Stimulated activated CD4-positive, alpha-beta T cell treated with anti-CD3 and anti-CD28 coated beads, Interleukin-1b, Interleukin-23, amount 100 ng/mL, for 4 hours (primary cell): ENCODE measurements around the gene CSRP3.

Source experiments
- DNase-seq, 2 donors: peaks; one replicate each; pipeline ENCODE4 v3.0.0-alpha.2; 2020; ENCODE audit warnings: low read depth in 2 of 2

CSRP3 gene

DNA sequence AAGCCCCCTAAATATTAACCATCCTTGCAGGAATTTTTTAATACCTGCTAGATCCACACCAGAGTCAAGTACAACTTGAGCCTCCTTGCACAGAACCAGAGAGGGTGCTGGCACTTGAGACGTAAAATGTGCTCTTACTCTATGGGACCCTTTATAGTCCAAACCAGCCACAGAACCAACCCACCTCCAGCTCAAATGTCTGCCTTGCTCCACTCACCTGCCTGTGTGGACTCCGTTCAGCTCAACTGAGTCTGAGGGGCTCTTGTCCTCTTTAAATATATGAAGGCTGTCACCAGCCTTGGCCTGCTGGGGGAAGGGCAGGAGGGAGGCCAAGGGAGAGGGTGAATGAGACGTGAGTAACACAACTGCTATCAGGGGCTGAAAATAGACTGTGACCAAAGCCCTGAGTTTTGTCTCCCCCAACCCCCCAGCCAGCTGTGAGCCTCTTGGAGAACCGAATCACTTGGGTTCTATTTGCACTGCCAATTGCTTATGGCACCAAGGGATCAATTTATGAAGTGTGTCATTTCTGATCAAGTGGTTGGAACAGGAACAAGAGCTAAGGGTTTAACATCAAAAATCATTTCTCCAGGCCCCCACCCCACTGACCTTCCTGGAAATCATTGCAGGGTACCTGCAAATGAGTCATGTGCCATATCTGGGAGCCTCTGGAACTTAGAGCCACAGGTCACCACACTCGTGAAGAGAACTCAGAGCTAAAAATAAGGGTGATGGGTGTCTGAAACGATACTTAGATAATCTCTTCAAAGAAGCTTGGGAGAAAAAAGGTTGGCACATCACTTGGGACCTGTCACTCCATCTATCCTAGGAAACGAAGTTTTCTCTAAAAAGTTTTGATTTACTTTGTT is at the start of gene CSRP3:
TSS of gene CSRP3 (minus strand) at position 247 of the 869 bp plus-strand sequence. CDS start 9,535 bp downstream, outside the sequence.
- no peak for DNase-seq

DNA sequence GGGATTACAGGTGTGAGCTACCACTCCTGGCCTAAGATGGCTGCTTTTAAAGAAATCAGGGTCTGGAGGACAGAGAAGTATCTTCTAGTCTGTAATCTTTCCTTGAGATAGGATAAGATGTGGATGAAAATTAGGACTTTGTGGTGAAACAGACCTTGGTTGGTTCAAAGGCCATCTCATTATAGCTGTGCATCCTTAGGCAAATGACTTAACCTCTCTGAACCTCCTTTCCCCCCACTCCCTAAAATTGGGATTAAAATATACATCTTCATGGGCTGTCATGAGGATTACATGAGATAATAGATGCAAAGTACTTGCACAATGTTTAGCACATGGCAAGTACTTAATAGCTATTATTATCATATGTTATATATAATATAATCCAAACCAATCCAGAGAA is 49.8 kb upstream of the CSRP3 start:
- DNase-seq: no peak

DNA sequence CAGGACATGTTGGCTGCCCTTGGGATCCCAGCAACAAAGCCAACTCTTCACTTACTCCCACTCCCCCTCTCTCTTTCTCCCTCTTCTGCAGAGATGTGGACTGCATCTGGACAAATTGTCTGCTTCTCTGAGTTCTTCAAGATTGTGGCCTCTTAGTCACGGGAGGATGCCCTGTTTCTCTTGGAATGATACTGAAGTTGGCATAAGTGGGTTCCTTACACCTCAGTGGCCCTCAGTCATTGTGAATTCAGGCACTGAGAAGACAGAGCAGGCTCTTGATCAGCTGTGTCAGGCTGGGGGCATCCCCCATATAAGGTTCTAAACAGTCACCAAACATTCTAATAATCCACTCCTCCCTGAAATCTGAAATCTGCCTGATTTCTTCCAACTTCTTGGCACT is 45.0 kb upstream of the CSRP3 start:
- no peak for DNase-seq

DNA sequence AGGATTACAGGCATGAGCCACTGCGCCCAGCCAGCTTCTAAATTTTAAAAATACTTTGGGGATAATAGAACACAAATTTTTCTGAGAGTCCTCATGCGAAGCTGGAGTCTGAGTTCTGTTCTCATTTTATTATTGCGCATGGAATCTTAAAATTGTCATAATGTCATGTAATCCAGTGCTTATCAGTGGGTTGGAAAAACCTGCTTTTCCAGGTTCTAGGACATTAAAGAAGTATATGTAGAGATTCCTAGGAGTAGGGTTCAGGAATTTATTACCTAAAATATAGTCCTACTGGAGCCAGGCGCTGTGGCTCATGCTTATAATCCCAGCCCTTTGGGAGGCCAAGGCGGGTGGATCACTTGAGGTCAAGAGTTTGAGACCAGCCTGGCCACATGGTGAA is 43.6 kb upstream of the CSRP3 start:
- no peak for DNase-seq

DNA sequence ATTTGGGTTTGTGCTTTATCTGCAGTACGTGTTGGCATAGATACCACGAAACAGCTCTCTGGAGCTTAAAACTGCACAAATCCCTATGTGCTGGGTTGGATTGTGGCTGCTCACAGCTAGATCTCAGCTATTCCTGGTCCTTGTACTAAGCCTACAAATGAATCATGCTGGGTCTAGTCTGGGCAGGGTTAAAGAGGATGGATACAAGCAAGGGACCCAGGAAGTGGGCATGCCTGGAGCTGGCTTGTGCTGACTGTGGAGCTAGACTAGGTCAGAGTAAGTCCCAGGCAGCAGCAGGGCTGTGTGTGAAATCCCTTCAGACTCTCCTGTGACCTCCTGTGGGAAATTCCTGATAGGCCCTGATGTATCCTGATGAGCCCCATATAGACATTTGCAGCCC is 42.8 kb upstream of the CSRP3 start:
- no peak for DNase-seq

DNA sequence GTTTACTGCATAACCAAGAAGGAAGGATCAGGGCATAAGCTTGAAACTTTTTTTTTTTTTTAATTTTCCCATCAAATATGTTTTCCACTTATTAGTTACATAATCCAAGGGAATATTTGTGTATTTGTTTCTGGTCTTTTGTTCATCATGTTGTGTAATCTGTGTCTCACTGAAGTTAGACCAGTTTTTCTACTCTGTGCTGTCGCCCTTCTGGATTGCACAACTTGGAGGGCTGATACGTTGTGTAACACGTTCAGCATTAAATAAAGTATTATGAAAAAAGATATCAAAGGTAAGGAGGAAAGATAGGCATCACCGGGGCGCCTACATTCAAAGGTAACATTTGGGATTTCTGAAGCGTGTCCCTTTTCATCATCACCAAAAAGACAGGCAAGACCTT is 42.3 kb upstream of the CSRP3 start:
- DNase-seq: no peak

DNA sequence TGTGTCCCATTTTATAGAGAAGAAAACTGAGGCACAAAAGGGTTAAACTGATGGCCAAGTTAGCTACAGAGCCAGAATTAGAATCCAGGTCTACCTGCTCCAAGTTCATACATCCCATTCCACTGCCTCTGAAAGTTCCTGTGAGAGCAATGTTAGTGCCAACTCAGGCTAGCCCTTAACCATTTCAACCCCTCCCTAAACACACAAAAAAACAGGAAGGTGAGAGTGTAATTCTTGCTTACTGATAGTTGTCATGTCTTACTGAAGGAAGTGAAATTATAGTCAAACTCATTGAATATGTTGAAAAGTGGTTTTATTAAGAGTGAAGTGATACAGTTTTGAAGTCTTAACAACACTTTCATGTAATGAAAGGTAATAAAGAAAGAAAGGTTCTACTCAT is 41.8 kb upstream of the CSRP3 start:
- no peak for DNase-seq

DNA sequence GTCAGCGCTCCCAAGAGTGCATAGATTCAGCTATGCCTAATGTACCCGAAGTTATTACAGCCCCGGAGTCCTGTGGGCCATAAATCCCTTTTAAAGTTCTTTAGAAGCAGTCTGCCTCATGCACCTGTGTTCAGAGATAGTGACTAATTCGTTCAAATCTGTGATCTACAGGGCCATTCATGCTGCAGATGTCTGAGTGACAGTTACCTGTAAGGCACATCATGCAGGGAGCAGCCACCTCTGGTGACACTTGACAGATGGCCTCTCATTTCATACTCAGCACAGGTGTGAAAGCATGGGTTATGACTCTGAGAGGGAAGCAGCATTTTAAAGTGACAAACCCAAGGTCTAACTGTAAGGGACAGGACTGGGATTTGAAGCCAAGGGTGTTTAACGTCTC is 41.4 kb upstream of the CSRP3 start:
- no peak for DNase-seq

DNA sequence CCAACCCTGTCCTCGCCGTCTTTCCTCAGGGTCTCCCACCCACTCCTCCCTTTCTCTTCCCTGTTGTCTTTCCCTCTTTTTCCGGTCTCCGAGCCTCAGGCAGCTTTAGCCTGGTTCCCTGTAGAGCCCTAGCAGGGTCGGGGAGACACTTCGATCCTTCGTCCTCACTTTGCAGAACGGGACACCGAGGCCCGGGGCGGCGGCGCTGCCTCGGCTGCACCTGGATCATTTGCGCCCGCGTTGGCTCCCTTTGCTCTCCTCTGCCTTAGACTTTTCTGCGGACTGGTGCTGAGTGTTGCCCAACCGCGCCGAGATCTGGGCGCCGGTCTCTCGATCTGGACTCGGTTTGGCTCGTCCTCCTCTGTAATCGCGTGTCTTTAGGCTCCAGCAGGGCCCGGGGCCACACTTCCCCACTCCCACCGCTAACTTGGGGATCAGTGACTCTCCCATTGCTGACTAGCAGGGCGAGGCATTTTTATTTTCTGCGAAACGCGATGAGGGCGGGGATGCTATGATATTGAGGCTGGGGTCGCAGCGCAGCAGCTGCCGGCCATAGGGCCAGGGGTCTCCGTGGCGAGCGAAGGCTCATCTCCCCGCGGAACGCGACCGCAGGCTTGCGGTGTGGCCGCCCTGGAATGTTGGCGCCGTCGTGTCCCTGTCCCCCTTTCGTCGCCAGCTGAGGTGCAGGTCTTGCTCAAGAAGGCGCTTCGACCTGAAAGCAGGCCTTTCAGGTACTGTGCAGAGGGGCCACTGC is 40.6 kb upstream of the CSRP3 start:
- DNase-seq: no peak

DNA sequence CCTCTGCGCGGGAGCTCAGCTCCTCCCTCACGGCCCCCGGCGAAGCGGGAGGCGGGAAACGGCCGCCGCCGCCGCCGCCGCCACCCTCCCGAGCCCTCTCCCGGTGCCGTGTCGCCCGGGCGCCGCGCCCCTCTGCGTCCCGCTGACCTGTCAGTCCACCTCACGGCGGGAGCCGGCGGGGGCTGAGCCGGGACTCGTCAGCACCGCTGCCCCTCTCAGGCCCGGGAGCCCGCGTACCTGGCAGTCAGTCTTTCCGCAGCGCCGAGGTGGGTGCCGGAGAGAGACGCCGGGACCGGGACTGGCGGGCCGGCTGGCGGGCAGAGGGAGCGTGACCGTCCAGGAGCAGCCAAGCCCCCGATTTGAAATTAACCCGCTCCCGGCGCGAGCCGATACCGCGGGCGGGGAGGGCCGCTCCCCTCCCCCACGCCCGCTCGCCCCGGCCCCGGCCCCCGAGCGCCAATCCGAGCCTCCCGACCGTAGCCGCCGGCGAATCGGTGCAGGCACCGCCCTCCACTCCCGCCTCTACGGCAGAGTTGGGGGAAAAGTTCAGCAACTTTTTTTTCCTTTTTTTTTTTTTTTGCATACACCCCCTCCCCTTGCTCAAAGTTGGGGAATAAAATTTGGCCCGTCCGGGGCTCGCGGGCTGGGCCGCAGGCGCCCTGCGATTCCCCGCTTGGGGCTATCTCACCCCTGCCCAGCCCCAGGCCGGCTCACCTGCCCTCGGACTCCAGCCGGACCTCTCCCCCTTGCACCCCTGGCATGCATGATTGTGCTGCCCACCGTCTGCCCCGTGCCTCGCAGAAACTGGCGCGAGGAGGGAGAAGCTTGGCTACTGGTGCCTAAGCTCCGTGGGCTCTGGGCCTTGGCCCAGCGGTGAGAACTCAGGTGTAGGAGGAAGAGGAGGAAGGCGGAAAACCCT is 39.7 kb upstream of the CSRP3 start:
- no peak for DNase-seq

DNA sequence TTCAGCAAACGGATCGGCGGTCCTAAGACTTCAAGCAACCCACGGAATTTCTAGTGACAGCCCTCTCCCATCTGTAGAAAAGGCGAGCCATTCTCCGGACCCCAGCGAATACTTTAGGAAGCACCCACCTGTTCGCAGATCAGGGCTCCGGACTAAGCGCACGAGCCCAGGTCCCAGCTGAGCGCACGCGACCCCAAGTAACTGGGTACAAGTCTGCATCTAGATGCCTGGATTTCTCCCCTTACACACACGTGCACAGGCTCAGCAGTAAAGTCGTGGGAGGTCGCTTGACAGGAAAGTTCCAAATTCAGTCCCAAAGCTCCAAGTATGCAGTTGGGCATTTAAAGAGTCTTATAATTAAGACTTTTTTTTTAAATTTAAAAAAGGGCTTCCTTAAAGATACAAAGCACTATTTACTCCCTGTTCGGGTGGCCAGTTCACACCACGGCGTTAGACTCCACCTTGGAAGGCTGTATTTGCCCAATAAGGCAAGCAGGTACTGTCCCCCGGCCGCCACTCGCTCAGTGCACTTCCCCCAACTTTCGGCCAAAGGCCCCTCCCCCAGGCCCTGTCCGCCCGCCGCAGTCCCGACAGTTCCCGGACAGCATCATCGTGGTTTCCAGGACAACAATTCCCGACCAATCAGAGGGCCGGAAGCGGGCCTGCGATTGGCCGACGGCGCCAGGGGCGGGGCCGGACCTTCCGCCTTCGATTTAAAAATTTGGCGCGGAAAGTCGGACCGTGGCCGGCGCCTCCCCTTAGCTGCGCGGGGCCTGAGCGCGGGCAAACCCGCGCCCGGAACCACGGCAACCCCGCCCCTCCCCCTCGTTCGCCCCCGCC is 38.9 kb upstream of the CSRP3 start, which contains the start of gene E2F8:
TSS of gene E2F8 (minus strand) at position 526 of the 840 bp plus-strand sequence. CDS start 824 bp downstream, outside the sequence.
- peak; percentile 63 to 74 for DNase-seq

DNA sequence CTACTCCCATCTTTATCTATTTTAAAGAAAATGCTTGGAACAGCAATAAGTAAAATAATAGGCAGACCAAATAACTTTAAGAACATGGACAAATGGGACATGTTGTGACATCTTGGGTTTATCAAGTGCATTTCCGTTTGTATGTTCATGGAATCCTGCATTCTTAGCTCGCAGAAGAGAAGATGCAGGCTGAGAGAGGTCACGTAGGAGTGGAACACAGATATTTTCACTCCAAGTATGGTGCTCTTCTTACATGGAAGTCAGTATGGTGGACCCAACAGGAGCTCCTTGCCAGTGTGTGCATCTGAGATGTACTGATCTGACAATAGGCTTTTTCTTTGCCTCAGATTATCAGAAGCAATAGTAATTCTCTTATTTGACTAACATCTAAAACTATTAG is 37.3 kb upstream of the CSRP3 start:
- DNase-seq: no peak

DNA sequence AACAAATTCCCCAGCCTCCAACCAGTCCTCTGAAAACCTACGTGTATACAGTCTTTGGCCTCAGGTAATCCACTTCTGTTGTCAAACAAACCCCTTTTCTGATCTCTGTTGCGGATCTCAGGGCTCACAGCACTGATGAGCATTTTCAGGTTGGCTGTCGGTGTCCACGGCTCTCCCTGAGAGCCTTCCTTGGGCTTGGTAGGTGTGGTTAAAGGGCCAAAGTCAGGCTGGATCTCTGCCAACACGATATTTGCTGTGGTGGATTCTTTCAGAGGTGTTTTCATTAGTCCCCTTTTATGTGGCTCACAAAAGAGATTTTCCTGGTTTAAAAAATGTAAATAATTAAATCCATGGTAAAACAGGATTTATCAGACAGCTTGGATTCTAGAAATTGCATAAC is 36.0 kb upstream of the CSRP3 start:
- no peak for DNase-seq

DNA sequence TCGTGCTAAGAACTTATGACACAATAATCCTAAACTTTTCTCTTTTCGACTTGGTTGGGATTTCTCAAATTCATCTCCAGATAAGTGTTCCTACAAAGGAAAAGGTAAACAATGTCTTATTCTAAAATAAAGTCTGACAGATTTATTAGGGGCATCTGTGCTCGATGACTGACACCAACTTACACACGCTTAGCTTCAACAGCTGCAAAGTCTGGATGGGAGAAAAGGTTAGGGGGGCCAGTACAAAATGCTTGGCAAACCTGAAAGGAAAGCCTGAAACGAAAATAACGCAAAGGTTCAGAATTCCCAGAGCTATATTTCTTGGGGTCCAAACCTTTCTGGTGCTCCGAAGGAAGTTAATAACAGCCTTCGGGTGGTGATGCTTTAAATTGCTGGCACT is 35.6 kb upstream of the CSRP3 start:
- no peak for DNase-seq

DNA sequence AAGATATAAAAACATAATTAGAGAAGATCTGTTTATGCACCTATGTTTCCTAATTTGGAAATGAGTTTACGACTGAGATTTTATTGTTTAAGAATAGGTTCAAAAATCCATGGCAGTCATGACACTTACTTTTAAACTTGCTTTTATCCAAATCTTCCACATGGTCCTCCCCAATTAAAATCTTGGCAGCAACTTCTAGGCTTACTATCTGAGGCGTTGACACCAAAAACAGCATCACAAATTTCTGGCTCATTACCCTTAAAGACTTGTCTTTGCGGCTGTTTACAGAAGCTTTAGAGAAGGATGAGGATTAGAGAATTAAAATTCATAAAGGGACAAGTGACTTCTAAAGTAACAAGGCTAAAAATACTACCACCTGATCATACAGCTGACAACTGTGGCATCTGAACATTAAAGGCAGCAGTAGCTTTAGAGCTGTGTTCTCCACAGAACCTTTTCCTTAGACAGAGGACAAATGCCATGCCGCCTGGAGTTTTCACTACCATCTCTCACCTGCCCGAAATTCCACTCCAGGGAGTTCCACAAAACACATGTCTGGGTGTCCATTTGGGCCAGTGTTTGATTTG is 32.5 kb upstream of the CSRP3 start:
- DNase-seq: no peak

DNA sequence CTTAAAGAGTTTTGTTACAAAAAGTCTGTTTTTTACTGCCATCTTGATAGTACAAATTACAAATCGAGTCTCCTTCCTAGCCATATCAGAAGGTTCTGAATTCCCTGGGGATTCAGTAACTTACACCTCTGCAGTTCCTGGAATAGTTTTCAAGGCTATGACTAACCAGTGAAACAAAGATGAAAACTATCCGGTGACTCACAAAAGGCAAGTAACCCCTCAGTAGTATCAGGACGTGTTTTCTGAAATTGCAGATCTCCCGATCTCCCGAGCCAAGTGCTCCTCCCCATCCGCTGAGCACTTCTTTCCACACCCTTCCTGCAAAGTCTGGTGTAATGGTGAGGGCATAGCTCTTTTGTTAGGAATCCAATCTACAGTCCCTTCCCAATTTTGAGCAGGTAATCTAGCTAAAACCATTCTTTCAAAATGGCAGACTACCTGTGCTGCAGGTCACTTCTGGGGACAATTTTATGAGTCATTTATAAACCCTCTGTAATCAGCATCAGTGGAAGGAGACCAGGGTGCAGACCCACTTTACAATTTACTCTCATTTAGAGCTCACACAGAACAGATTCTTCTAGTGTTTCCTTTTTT is 31.2 kb upstream of the CSRP3 start:
- no peak for DNase-seq

DNA sequence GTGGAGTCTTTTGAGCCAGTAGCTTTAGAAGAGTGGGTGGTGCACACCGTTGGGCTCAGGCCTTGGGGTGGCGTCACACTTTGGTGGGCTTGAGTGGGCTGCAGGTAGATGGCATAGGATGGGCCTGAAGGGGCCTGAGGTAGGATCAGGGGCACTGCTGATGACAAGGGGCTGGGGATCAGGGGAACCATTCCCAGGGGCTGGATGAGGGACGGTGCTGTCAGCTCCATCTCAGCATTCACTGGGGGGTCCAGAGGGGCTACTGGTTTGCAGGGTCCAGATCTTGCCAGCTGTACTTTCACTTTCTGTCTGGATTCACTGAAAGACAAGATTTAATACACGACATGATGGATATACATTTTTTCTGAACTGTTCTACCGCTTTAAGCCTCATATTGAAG is 27.9 kb upstream of the CSRP3 start:
- DNase-seq: no peak

DNA sequence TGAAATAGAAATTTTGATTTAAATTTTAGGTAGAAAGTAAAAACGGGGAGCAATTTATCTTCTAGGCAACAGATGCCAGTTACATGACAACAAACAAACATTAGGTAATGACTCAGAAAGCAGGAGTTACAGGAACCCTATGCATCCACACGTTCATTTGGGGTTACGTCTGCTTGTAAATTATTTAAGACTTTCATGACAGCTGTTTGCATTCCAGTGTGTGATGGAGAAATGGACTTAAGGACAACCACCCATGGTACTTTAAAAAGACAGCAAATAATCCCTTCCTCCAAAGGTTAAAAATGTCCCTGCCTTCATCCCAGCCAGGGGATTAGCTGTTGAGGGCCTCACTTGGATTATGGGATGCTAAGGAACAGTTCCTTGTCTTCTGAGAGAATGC is 27.2 kb upstream of the CSRP3 start:
- no peak for DNase-seq

DNA sequence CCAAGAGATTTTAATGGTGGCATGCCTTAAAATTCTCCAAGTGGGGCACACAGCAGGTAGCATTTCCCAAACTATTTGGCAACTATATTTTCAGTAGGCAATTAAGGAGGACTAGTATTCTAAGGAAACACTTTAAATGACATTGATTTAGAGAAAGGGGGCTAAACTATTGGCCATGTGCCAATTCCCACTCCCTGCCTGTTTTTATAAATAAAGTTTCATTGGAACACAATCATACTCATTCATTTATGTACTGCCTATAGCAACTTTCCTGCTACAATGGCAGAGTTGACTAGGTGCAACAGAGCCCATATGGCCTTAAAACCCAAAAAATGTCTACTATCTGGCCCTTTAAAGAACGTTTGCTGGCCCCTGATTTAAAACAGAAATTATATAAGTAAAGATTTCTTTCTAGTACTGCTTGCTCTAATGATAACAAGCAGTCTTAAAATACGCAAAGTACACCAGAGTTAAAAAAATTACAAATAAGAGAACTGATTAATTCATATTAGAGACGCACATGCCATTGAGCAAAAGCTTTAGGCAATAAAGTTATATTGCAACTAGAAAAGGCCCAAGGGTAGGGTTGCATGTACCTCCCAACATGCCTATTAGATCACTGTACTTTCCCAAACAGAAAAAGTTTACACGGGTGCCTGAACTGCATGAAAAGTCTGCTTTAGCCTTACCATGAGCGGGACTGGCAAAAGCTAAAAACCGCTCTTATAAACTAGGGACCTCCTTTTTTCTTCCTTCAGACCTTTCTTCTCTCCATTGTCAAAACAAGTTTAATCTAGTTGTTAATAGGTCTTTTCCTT is 24.8 kb upstream of the CSRP3 start:
- DNase-seq: no peak
